Loucy (cell line): ENCODE data around the gene ARHGAP10.

Experiments
- EZH2phosphoT487 ChIP-seq: fragments of 200-600 bp; IDR thresholded peaks from 2 replicates; pipeline ENCODE4 v1.6.1; 2018; ENCODE audit warnings: antibody characterized with exemption, mild to moderate bottlenecking, moderate library complexity, borderline replicate concordance
- TF ChIP-seq, protein P1 (sequence below): fragments of 200-600 bp; sonication (generic); conservative IDR thresholded peaks from 2 replicates; pipeline ENCODE4 v1.5.1; 2014; ENCODE audit warnings: mild to moderate bottlenecking, antibody characterized with exemption, low read length

DNA sequence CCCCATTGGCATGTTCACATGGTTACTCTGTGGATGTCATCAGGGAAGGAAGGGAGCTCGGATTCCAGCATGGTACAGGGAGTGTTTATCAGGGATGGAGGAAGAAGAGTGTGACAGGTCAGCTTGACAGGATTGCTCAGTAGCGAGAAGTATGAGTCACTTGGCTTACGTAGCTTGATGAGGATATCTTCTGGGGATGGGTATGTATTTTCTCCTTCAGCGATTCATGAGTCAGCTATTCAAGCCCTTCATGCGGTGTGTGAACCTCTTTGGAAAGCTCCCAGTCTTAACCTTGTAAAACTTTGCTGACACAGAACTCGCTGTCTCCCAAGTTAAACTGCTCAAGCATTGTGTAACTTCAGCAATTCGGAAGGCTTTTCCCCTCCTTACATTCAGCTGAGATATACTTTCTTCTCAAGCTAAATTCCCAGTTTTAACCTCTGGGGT lies 275.4 kb downstream of the ARHGAP10 start:
- TF ChIP-seq, protein P1, sequence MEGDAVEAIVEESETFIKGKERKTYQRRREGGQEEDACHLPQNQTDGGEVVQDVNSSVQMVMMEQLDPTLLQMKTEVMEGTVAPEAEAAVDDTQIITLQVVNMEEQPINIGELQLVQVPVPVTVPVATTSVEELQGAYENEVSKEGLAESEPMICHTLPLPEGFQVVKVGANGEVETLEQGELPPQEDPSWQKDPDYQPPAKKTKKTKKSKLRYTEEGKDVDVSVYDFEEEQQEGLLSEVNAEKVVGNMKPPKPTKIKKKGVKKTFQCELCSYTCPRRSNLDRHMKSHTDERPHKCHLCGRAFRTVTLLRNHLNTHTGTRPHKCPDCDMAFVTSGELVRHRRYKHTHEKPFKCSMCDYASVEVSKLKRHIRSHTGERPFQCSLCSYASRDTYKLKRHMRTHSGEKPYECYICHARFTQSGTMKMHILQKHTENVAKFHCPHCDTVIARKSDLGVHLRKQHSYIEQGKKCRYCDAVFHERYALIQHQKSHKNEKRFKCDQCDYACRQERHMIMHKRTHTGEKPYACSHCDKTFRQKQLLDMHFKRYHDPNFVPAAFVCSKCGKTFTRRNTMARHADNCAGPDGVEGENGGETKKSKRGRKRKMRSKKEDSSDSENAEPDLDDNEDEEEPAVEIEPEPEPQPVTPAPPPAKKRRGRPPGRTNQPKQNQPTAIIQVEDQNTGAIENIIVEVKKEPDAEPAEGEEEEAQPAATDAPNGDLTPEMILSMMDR, result no peak
- no peak for TF ChIP-seq EZH2phosphoT487
